Measurements from ENCODE around the gene PAX4.
A peak's percentile ranks its signal among the peaks of the same experiment; 100 is the strongest.
"Not testable (repeated sequence)": the region's sequence is repeated elsewhere in the genome, so short reads cannot be mapped to it uniquely, and the experiment has no call there.

PAX4 gene

GRCh38 chr7:127585044-127585953 lies 32.6 kb downstream of the PAX4 start, which contains the start of gene GCC1:
GCC1 (minus strand) TSS chr7:127585596; CDS start chr7:127585182, 414 bp downstream.
- Histone ChIP-seq H3K9ac (ENCODE audit: low read depth, low read length) (peak within 1 kb of the TSS; percentile 73), H3K9me3 (ENCODE audit: control insufficient read depth, insufficient read depth, low read length) (no peaks in the 10 kb centered on the region), H3K36me3 (ENCODE audit: insufficient read depth, low read length) (peaks cover 10% of the 10 kb centered on the region; the same call in 1 of the 2 replicates), H3K4me1 (ENCODE audit: insufficient read depth, low read length) (peaks cover 3% of the 10 kb centered on the region; the same call in 1 of the 2 replicates)

GRCh38 chr7:127584648-127585043 lies 33.3 kb downstream of the PAX4 start:
- H3K9me3 ChIP-seq (ENCODE audit: control insufficient read depth, insufficient read depth, low read length), result no peaks in the 10 kb centered on the region
- peaks cover 3% of the 10 kb centered on the region; the same call in 1 of the 2 replicates for H3K4me1 ChIP-seq (ENCODE audit: insufficient read depth, low read length)
- peaks cover 10% of the 10 kb centered on the region; the same call in 1 of the 2 replicates for H3K36me3 ChIP-seq (ENCODE audit: insufficient read depth, low read length)
- H3K9ac ChIP-seq (ENCODE audit: low read depth, low read length), result peak overlapping the region; percentile 73

GRCh38 chr7:127582361-127582760 lies 35.6 kb downstream of the PAX4 start:
- H3K9me3 ChIP-seq (ENCODE audit: control insufficient read depth, insufficient read depth, low read length), result no peaks in the 10 kb centered on the region
- peaks cover 3% of the 10 kb centered on the region for H3K4me1 ChIP-seq (ENCODE audit: insufficient read depth, low read length)
- no peak overlapping the region for H3K9ac ChIP-seq (ENCODE audit: low read depth, low read length)
- peaks cover 10% of the 10 kb centered on the region; the same call in 1 of the 2 replicates for H3K36me3 ChIP-seq (ENCODE audit: insufficient read depth, low read length)

- H3K36me3 ChIP-seq (ENCODE audit: insufficient read depth, low read length), result peaks cover 10% of the 10 kb centered on the region; the same call in 1 of the 2 replicates
These were observed 36.2 kb downstream of the PAX4 start for GRCh38 chr7:127581716-127582115.

GRCh38 chr7:127580612-127581011 lies 37.3 kb downstream of the PAX4 start:
- Histone ChIP-seq H3K9me3 (ENCODE audit: control insufficient read depth, insufficient read depth, low read length) (no peaks in the 10 kb centered on the region), H3K36me3 (ENCODE audit: insufficient read depth, low read length) (peaks cover 10% of the 10 kb centered on the region; the same call in 1 of the 2 replicates), H3K4me1 (ENCODE audit: insufficient read depth, low read length) (no peaks in the 10 kb centered on the region; the same call in none of the 2 replicates), H3K9ac (ENCODE audit: low read depth, low read length) (no peak overlapping the region)

More at GRCh38 chr7:127581716-127582115, 36.2 kb downstream of the PAX4 start:
- H3K9me3 ChIP-seq (ENCODE audit: control insufficient read depth, insufficient read depth, low read length), result no peaks in the 10 kb centered on the region
- H3K4me1 ChIP-seq (ENCODE audit: insufficient read depth, low read length), result peaks cover 3% of the 10 kb centered on the region
- H3K9ac ChIP-seq (ENCODE audit: low read depth, low read length), result no peak overlapping the region

- Histone ChIP-seq H3K9me3 (ENCODE audit: control insufficient read depth, insufficient read depth, low read length) (no peaks in the 10 kb centered on the region), H3K9ac (ENCODE audit: low read depth, low read length) (no peak overlapping the region), H3K4me1 (ENCODE audit: insufficient read depth, low read length) (no peaks in the 10 kb centered on the region; the same call in 1 of the 2 replicates), H3K36me3 (ENCODE audit: insufficient read depth, low read length) (peaks cover 10% of the 10 kb centered on the region)
These were observed 39.1 kb downstream of the PAX4 start for GRCh38 chr7:127578711-127579275.

- Histone ChIP-seq H3K4me1 (ENCODE audit: insufficient read depth, low read length) (no peaks in the 10 kb centered on the region; the same call in 1 of the 2 replicates), H3K9ac (ENCODE audit: low read depth, low read length) (no peak overlapping the region), H3K36me3 (ENCODE audit: insufficient read depth, low read length) (peaks cover 10% of the 10 kb centered on the region), H3K9me3 (ENCODE audit: control insufficient read depth, insufficient read depth, low read length) (no peaks in the 10 kb centered on the region)
These were observed 39.8 kb downstream of the PAX4 start for GRCh38 chr7:127578036-127578684.

GRCh38 chr7:127571741-127572505 lies 46.0 kb downstream of the PAX4 start:
- H3K9me3 ChIP-seq (ENCODE audit: control insufficient read depth, insufficient read depth, low read length), result no peaks in the 10 kb centered on the region

GRCh38 chr7:127568034-127568433 lies 49.9 kb downstream of the PAX4 start:
- not testable (repeated sequence) for H3K4me1 ChIP-seq (ENCODE audit: insufficient read depth, low read length); H3K9me3 ChIP-seq (ENCODE audit: control insufficient read depth, insufficient read depth, low read length); H3K9ac ChIP-seq (ENCODE audit: low read depth, low read length); H3K36me3 ChIP-seq (ENCODE audit: insufficient read depth, low read length)

More at GRCh38 chr7:127571741-127572505, 46.0 kb downstream of the PAX4 start:
- H3K36me3 ChIP-seq (ENCODE audit: insufficient read depth, low read length), result no peaks in the 10 kb centered on the region; the same call in 1 of the 2 replicates
- no peak overlapping the region for H3K9ac ChIP-seq (ENCODE audit: low read depth, low read length)
- no peaks in the 10 kb centered on the region for H3K4me1 ChIP-seq (ENCODE audit: insufficient read depth, low read length)

- Histone ChIP-seq H3K9ac (ENCODE audit: low read depth, low read length) (no peak overlapping the region), H3K9me3 (ENCODE audit: control insufficient read depth, insufficient read depth, low read length) (no peaks in the 10 kb centered on the region), H3K36me3 (ENCODE audit: insufficient read depth, low read length) (no peaks in the 10 kb centered on the region), H3K4me1 (ENCODE audit: insufficient read depth, low read length) (no peaks in the 10 kb centered on the region)
These were observed 51.7 kb downstream of the PAX4 start for GRCh38 chr7:127566242-127566641.

All from ES-I3 (cell line).